GM20000 (cell line): ENCODE results near the gene DST.

Experiments
- DNase-seq: peaks from one replicate; pipeline ENCODE4 v3.0.0; 2012; ENCODE audit warnings: low spot score
- CTCF ChIP-seq: IDR thresholded peaks from 2 replicates; pipeline ENCODE4 v1.5.1; 2012; ENCODE audit warnings: mild to moderate bottlenecking, control low read depth; ENCODE audit errors: extremely low read depth, missing control alignments

The DST gene

GRCh38 chr6:56527934-56528333 lies 114.8 kb downstream of the DST start:
- DNase-seq, result no peak
- TF ChIP-seq CTCF, result no peak

GRCh38 chr6:56526860-56527544 lies 115.7 kb downstream of the DST start:
- no peak for TF ChIP-seq CTCF
- no peak for DNase-seq

- TF ChIP-seq CTCF, result no peak
- no peak for DNase-seq
These were observed 116.5 kb downstream of the DST start for GRCh38 chr6:56525974-56526789.

GRCh38 chr6:56524891-56525703 lies 117.6 kb downstream of the DST start:
- DNase-seq, result no peak
- no peak for TF ChIP-seq CTCF

- no peak for DNase-seq
- TF ChIP-seq CTCF, result no peak
These were observed 120.0 kb downstream of the DST start for GRCh38 chr6:56522495-56523270.

GRCh38 chr6:56521976-56522375 lies 120.7 kb downstream of the DST start:
- DNase-seq, result no peak
- no peak for TF ChIP-seq CTCF
